Right lobe of liver (tissue), 4 donors: ENCODE measurements around the gene CASZ1.

ENCODE experiments used
- CTCF ChIP-seq, 4 donors: fragments of 200-600 bp in 3 of 4; fragments of 450-650 bp in 1 of 4; IDR thresholded peaks; one replicate each; pipeline versions ENCODE4 v1.5.1 to v1.8.0; 2016 to 2022; ENCODE audit warnings: antibody characterized with exemption in 4 of 4, mild to moderate bottlenecking in 2 of 4
- POLR2A ChIP-seq: fragments of 450-650 bp; IDR thresholded peaks from one replicate; pipeline ENCODE4 v1.6.1; 2017; ENCODE audit warnings: antibody characterized with exemption, mild to moderate bottlenecking
- donor health status: DM: no; HTN: no; CAD: no.
- donor health status: DM: no; HTN: no; CAD: no.
- donor health status: DM: no; HTN: yes; CAD: no.

- TF ChIP-seq CTCF (IDR thresholded peaks at IDR 0.05) (no peak), POLR2A (no peak)
Measured at GRCh38 chr1:10634075-10634427, 162.4 kb downstream of the CASZ1 start.
